ENCODE data around the gene MYH14. TPM values are rescaled to one million over a fixed set of nuclear protein-coding genes. Genes with fewer than 3 reads are reported as not detected.

The MYH14 gene
- total and polyA plus RNA-seq, 9 of the 15 experiments (the other 6 are each of a cell fraction or from before 2014, with no cell fraction given) = 0.04 to 0.86 (median 0.19) TPM; not detected in 2

- TF ChIP-seq HINFP (tag; conservative IDR thresholded peaks at IDR 0.05; ENCODE audit: low read depth) (no peak), NR3C1 (CRISPR knock-in tag; IDR thresholded peaks at IDR 0.05) (no peak), TAL1 (IDR thresholded peaks at IDR 0.05) (peak; percentile 99), RREB1 (CRISPR knock-in tag; IDR thresholded peaks at IDR 0.05) (no peak), GTF2F1 (IDR thresholded peaks at IDR 0.05; ENCODE audit: low read depth, low read length) (no peak), ZNF280B (CRISPR knock-in tag; IDR thresholded peaks at IDR 0.05) (no peak), PKNOX1 (IDR thresholded peaks at IDR 0.05) (no peak), THAP12 (CRISPR knock-in tag; IDR thresholded peaks at IDR 0.05) (no peak), ZNF316 (IDR thresholded peaks at IDR 0.05) (no peak), GABPB1 (CRISPR knock-in tag; IDR thresholded peaks at IDR 0.05) (peak; percentile 49; the same call in 1 of the 2 replicates), SRF (CRISPR knock-in tag; IDR thresholded peaks at IDR 0.05) (0 out of 4 replicates have a peak, but pooled peaks of 1 of the 2 experiments have one; percentile 38), ATF7 (IDR thresholded peaks at IDR 0.05) (peak; percentile 70), JUND (IDR thresholded peaks at IDR 0.05; ENCODE audit: borderline replicate concordance, low read depth, low read length) (peak; percentile 51), JUND (tag; IDR thresholded peaks at IDR 0.05; ENCODE audit: borderline replicate concordance, low read depth, low read length) (no peak; the same call in 2 of the 3 replicates), POLR2H (tag; IDR thresholded peaks at IDR 0.05; ENCODE audit: low read depth) (no peak), PML (IDR thresholded peaks at IDR 0.05; ENCODE audit: low read length) (peak; percentile 93), RNF2 (IDR thresholded peaks at IDR 0.05) (no peak)
These were observed 66.2 kb downstream of the MYH14 start (continued) for GRCh38 chr19:50269653-50270052.

All from K562 (cell line).